ENCODE measurements around the gene ABO.
"Not testable (repeated sequence)": the region's sequence is repeated elsewhere in the genome, so short reads cannot be mapped to it uniquely, and the experiment has no call there.

ABO gene

DNA sequence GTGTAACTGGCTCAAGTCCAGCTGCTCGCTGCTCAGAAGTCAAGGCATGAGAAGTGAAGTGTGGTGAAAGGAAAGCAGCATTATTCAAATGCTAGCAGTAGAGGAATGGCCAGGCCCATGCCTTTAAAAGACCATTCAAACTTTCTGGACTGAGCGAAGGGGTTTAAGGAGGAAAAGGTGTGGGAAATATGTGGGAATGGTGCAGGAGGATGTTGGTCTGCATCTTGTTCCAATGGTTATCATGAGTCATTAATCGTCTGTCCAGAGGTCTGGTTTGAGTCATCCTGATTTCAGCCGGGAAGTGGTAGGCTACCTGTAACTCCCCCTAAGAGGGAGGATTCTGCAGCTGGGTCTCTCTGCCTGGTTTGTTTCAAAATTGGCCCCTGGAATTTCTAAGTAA, 60.7 kb downstream of the ABO start:
- H3K4me3 ChIP-seq (ENCODE audit: low read length); H2AFZ ChIP-seq (ENCODE audit: low read depth, low read length); H3K36me3 ChIP-seq (ENCODE audit: insufficient read depth, low read length); H3K4me1 ChIP-seq (ENCODE audit: insufficient read depth, low read length); H3K27me3 ChIP-seq (ENCODE audit: insufficient read depth, low read length); H3K9me3 ChIP-seq (ENCODE audit: low read length): not testable (repeated sequence)

DNA sequence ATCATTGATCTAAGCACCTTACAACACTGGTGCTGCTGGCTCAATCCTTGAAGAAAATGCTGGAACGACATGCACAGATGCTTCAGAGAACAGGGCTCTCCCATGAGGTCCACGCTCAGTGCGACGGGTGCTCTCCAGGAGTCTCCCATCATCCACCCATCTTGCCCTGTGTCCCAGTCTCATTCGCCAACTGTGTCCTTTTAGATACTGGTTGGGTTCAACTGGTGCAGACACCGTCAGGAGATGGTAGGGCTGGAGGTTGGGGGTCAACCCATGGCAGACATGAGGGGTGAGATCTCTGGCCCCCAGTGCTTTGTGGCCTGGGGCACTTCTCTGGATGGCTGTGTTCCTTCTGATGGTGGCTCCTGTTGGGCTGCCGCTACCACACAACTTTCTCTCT, 64.4 kb downstream of the ABO start:
- no peak overlapping the region for H2AFZ ChIP-seq (ENCODE audit: low read depth, low read length)
- no peak overlapping the region for H3K4me3 ChIP-seq (ENCODE audit: low read length)
- H3K9me3 ChIP-seq (ENCODE audit: low read length) = no peaks in the 10 kb centered on the region
- peaks cover 8% of the 10 kb centered on the region for H3K27me3 ChIP-seq (ENCODE audit: insufficient read depth, low read length)
- H3K4me1 ChIP-seq (ENCODE audit: insufficient read depth, low read length) = no peaks in the 10 kb centered on the region
- no peaks in the 10 kb centered on the region for H3K36me3 ChIP-seq (ENCODE audit: insufficient read depth, low read length)

DNA sequence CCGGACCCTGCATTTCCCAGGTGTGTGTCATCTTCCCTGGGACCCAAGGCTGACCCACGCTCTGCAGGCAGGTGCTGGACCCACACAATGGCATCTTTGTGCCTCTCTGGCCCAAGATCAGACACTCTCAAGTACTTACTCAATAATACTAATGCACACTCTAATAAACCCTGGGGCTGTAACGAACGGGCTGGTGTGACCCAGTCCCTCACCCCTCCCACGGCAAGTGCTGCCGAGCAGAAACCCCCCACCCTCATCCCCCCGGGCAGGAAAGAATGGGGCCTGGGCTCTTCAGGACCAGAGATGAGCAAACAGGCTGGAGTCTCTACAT, 64.8 kb downstream of the ABO start:
- H3K4me3 ChIP-seq (ENCODE audit: low read length) = no peak overlapping the region
- no peaks in the 10 kb centered on the region for H3K4me1 ChIP-seq (ENCODE audit: insufficient read depth, low read length)
- no peaks in the 10 kb centered on the region for H3K9me3 ChIP-seq (ENCODE audit: low read length)
- H3K36me3 ChIP-seq (ENCODE audit: insufficient read depth, low read length) = no peaks in the 10 kb centered on the region
- H2AFZ ChIP-seq (ENCODE audit: low read depth, low read length) = no peak overlapping the region
- peaks cover 8% of the 10 kb centered on the region for H3K27me3 ChIP-seq (ENCODE audit: insufficient read depth, low read length)

DNA sequence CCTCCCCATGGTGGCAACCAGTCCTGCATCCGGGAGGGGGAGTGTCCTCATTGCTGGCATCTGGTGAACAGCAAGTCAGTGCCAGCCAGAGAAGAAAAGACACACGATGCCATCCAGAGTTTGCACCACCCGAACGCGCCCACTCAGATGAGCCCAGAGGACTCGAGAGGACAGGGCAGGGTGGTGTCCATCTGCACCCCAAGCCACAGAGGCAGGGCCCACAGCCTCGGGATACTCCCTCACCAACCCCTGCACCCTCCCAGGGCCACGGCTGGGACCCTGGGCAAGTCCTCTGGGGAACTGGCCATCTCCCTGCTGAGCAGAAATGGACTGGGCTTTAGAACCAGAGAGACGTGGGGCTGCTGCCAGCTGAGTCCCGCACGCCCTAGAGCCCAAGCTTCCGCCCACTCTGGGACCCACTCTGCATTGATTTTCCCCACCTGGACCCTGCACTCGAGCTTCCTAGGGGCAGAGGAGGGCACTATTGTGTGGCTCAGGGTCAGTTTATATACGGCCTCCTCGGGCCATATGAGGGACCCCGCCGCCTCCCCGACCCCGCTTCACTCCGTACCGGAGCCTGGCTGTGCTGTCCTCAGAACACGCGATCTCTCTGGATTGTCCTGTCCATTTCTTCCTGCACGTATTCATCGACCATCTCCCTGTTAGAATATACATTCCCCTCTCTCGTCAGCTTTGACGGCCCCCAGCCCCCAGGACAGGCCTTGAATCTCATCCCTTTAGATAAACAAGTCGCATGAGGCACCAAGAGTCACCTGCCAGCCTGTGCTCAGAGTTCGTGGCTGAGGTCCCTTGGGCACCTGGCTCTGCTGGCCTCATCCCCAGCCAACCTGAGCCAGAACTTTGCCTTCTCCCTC, 65.4 kb downstream of the ABO start:
- not testable (repeated sequence) for H3K9me3 ChIP-seq (ENCODE audit: low read length); H3K4me1 ChIP-seq (ENCODE audit: insufficient read depth, low read length); H2AFZ ChIP-seq (ENCODE audit: low read depth, low read length); H3K27me3 ChIP-seq (ENCODE audit: insufficient read depth, low read length); H3K4me3 ChIP-seq (ENCODE audit: low read length); H3K36me3 ChIP-seq (ENCODE audit: insufficient read depth, low read length)

DNA sequence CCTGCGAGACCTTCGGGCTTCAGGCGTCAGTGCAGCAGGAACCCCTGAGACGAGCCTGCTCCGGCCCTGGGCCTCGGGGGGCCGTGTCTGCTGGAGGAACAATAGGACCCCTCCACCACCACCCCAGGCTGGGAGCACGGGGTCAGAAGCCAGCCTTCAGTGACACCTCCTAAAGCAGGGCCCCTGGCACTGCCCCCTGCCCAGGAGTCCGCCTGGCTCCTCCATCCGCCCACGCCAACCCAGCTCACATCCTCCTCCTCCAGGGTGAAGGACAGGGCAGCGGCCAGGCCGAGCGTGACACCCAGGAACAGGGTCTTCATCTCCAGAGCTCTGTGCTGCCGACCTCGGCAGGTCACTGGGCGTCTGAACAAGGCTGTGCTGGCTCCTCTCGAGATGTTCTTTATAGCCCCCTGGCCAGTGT, 66.1 kb downstream of the ABO start, which contains the start of gene OBP2B:
Gene OBP2B (minus strand): TSS at position 371 of the 421 bp plus-strand sequence. CDS start 51 bp downstream, at position 320.
- H3K9me3 ChIP-seq (ENCODE audit: low read length); H3K4me1 ChIP-seq (ENCODE audit: insufficient read depth, low read length); H3K4me3 ChIP-seq (ENCODE audit: low read length); H2AFZ ChIP-seq (ENCODE audit: low read depth, low read length); H3K36me3 ChIP-seq (ENCODE audit: insufficient read depth, low read length): not testable (repeated sequence)
- H3K27me3 ChIP-seq (ENCODE audit: insufficient read depth, low read length) = peaks cover 14% of the 10 kb centered on the region

DNA sequence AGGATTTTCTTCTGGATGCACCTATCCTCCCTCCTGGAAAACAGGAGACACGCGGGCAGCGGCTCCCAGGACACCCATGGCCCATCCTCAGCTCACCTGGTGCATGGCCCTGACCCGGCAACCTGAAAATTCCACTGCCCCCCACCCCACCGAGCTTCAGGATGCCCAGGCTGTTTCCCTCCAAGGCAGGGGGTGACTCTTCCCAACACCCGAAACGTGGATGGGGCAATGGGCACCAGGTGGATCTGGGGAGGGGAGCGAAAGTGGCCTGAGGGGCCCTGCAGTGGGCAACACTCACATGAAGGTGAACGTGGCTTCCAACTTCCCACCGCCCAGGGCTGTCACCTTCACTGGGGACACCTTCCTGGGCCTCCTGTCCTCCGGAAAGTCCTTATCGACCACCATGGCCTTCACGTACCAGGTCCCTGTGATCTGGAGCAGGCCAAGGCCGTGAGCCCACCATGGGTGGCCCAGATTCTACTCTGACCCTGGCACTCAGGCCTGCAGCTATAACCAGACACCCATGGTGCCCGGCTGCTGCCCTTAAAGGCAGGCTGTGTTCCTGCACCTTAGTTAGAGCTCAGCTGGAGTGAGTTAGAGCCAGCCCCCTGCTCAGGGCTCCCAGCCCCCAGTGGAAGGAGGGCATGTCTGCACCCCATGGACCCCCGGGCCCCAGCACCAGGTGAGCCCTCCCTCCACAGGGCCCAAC, 66.7 kb downstream of the ABO start:
- not testable (repeated sequence) for H3K4me1 ChIP-seq (ENCODE audit: insufficient read depth, low read length); H3K9me3 ChIP-seq (ENCODE audit: low read length); H2AFZ ChIP-seq (ENCODE audit: low read depth, low read length); H3K36me3 ChIP-seq (ENCODE audit: insufficient read depth, low read length); H3K4me3 ChIP-seq (ENCODE audit: low read length)
- H3K27me3 ChIP-seq (ENCODE audit: insufficient read depth, low read length) = peaks cover 14% of the 10 kb centered on the region

DNA sequence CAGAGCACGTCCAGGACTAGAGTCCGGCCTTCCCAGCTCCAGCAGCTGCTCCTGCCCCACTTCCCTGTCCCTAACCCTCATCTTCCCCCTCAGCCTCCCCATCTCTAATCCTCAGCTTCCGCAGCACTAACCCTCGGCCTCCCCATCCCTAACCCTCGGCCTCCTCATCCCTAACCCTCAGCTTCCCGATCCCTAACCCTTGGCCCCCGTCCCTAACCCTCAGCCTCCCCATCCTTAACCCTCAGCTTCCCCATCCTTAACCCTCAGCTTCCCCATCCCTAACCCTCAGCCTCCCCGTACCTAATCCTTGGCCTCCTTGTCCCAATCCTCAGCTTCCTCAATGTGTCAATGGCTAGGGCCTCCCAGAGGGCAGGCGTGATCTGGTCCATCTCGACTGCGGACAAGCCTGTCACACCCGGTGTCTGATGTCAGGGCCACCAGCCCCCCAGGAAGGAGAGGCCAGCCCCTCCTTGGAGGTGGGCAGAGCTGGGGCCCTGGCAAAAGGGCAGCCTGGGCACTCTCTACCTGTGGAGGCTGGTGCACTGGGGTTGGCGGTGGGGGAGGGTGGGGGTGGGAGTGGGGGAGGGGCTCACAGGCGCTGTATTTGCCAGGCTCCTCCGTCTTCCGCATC, 67.3 kb downstream of the ABO start:
- Histone ChIP-seq H3K27me3 (ENCODE audit: insufficient read depth, low read length) (peaks cover 17% of the 10 kb centered on the region), H3K36me3 (ENCODE audit: insufficient read depth, low read length) (no peaks in the 10 kb centered on the region), H3K9me3 (ENCODE audit: low read length) (no peaks in the 10 kb centered on the region), H3K4me1 (ENCODE audit: insufficient read depth, low read length) (no peaks in the 10 kb centered on the region), H3K4me3 (ENCODE audit: low read length) (no peak overlapping the region), H2AFZ (ENCODE audit: low read depth, low read length) (no peak overlapping the region)

DNA sequence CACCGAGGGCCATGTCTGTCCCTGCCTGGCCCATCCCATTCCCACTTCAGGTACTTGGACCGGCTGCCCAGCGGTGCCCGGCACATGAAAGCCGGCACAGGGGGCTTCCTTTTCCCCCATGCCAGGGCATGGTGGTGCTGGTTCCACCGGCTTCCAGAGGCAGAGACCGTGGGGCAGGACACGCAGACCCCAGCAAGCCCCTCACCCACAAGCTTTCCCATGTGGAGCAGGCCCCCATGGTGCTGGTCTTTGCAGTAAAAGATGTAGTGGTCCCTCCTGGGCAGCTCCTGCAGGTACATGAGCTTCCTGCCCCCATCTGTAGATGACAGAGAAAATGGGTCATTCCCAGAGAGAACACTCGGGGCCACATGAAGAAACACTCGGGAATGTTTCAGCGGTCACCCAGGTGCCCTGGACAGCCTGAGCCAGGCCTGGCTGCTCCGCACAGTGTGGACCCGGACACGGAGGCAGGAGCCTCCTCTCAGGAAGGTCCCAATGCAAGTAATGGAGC, 67.9 kb downstream of the ABO start:
- H3K36me3 ChIP-seq (ENCODE audit: insufficient read depth, low read length) = no peaks in the 10 kb centered on the region
- H2AFZ ChIP-seq (ENCODE audit: low read depth, low read length) = no peak overlapping the region
- no peak overlapping the region for H3K4me3 ChIP-seq (ENCODE audit: low read length)
- peaks cover 17% of the 10 kb centered on the region for H3K27me3 ChIP-seq (ENCODE audit: insufficient read depth, low read length)
- H3K9me3 ChIP-seq (ENCODE audit: low read length) = no peaks in the 10 kb centered on the region
- H3K4me1 ChIP-seq (ENCODE audit: insufficient read depth, low read length) = no peaks in the 10 kb centered on the region

DNA sequence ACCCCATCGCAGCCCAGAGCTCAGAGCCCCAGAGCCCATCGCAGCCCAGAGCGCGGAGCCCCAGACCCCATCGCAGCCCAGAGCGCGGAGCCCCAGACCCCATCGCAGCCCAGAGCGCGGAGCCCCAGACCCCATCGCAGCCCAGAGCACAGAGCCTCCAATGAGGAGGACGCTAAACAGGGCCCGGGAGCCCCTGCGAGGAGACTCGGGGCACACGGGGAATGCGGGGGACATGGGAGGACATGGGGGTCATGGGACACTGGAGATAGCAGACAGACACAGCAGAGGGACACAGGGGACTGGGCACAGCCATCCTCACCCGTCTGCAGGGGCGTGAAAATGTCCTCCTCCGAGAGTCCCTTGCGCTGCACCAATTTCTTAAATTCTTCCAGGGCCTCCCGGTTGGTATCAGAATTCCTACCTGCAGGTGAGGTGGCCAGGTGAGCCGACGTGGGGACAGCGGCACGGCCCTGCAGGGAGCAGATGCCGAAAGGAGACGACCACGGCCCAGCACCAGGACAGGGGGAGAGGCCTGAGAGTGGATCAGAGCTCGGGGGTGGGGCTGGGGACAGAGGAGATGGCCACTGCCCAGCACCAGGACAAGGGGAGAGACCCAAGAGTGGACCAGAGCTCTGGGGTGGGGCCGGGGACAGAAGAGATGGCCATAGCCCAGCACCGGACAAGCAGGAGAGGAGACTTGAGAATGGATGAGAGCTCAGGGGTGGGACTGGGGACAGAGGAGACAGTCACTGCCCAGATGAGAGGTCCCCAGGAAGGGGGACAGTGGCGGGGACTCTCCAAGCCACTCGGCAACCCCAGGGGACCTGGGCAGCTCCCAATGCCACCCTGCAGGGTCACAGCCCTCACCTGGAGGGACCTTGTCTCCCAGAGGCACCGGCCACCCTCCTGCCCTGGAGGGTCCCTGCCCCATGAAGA, 68.7 kb downstream of the ABO start:
- Histone ChIP-seq H3K9me3 (ENCODE audit: low read length) (no peaks in the 10 kb centered on the region), H3K4me3 (ENCODE audit: low read length) (no peak overlapping the region), H3K27me3 (ENCODE audit: insufficient read depth, low read length) (peaks cover 20% of the 10 kb centered on the region), H3K36me3 (ENCODE audit: insufficient read depth, low read length) (no peaks in the 10 kb centered on the region), H3K4me1 (ENCODE audit: insufficient read depth, low read length) (no peaks in the 10 kb centered on the region), H2AFZ (ENCODE audit: low read depth, low read length) (no peak overlapping the region)

DNA sequence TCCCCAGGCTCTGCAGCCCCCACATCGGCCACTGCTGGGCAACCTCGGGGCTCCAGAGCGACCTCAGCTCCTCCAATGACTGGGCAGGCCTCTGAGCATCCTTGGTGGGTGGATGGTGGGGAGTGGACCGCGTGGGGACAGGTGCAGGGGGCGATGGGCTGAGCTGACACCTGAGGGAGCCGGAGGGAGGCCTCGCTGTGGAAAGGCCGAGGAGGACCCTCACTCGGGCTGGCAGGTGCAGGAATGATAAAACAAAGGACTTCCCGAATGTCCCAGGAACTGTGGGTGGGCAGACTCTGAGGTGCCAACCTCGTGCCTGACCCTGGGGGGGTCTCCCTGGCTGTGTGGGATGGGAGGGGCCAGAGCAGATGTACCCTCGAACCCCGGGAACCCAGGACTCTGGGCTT, 69.5 kb downstream of the ABO start:
- H3K4me3 ChIP-seq (ENCODE audit: low read length); H2AFZ ChIP-seq (ENCODE audit: low read depth, low read length); H3K9me3 ChIP-seq (ENCODE audit: low read length); H3K4me1 ChIP-seq (ENCODE audit: insufficient read depth, low read length); H3K36me3 ChIP-seq (ENCODE audit: insufficient read depth, low read length): not testable (repeated sequence)
- peaks cover 20% of the 10 kb centered on the region for H3K27me3 ChIP-seq (ENCODE audit: insufficient read depth, low read length)

All from neuron (in vitro differentiated cells).